Left colon (tissue), 2 donors: ENCODE results near the gene DPP9. TPM values are rescaled to one million over a fixed set of nuclear protein-coding genes. Genes with fewer than 3 reads are reported as not detected.
"Not testable (repeated sequence)": the region's sequence is repeated elsewhere in the genome, so short reads cannot be mapped to it uniquely, and the experiment has no call there.

ENCODE experiments used
- ATAC-seq: fragments of 200-7000 bp; cut with Tn5 transposase; one replicate; pipeline ENCODE4 v1.9.1; 2020; ENCODE audit warnings: mild to moderate bottlenecking, moderate library complexity
- DNase-seq, 2 donors: peaks; one replicate each; pipeline ENCODE4 v3.0.0-alpha.2; 2020
- intact Hi-C, 2 donors: fragments of 100-400 bp; cut with DNase I in 1 of 2; cut with micrococcal nuclease in 1 of 2; formaldehyde crosslinking; loops; one replicate each; pipeline versions ENCODE4 v1.11.2 to v1.14.0; 2022; cut with DNase I, micrococcal nuclease
- long read RNA-seq: library from polyadenylated mRNA; unstranded; transcript quantifications from one replicate; pipeline ENCODE4 v2.0.0, GENCODE V29; 2021
- total RNA-seq, 2 donors: library from RNA; stranded (reverse); fragmentation: NEBNext Ultra II Directional; extraction: Animal tissue kit (Norgen Biotek cat#: 25700); gene quantifications; one replicate each; pipeline ENCODE4 v1.2.1, GENCODE V29; 2021
- donor health status: DM: no; HTN: no; CAD: no.
- donor health status: DM: yes; HTN: yes; CAD: no.

DPP9 gene
- total RNA-seq = 10 to 100 TPM; 59.9 to 72.8 TPM
- long read RNA-seq, full-length matches to known transcripts = 12 of 85 reads
- long read RNA-seq, partial matches to known transcripts = 38 of 85 reads
- long read RNA-seq, other reads (novel, unspliced or antisense) = 35 of 85 reads

- intact Hi-C loops = no loop called here
- ATAC-seq = peak; percentile 88
Observed at GRCh38 chr19:4723595-4724514, at the start of gene DPP9. TSS of gene DPP9 (minus strand) at chr19:4723842. CDS start at chr19:4719906, 3,936 bp downstream.

GRCh38 chr19:4773047-4773640, 49.5 kb upstream of the DPP9 start:
- DNase-seq = no peak
- intact Hi-C loops = no loop called here

More at GRCh38 chr19:4723595-4724514, at the start of gene DPP9:
- peak; percentile 96 for DNase-seq

GRCh38 chr19:4772566-4772965, 48.9 kb upstream of the DPP9 start:
- intact Hi-C loops = no loop called here
- DNase-seq = no peak
- no peak for ATAC-seq

More at GRCh38 chr19:4773047-4773640, 49.5 kb upstream of the DPP9 start:
- no peak for ATAC-seq

- peak; percentile 81 for ATAC-seq
- intact Hi-C loops = no loop called here
- peak; percentile 70 to 86 for DNase-seq
Observed at GRCh38 chr19:4768934-4769777, 45.5 kb upstream of the DPP9 start.

GRCh38 chr19:4764393-4764660, 40.7 kb upstream of the DPP9 start:
- intact Hi-C loops = no loop called here

GRCh38 chr19:4763021-4763420, 39.4 kb upstream of the DPP9 start:
- intact Hi-C loops = no loop called here
- DNase-seq = no peak
- ATAC-seq = no peak

More at GRCh38 chr19:4764393-4764660, 40.7 kb upstream of the DPP9 start:
- no peak for ATAC-seq
- no peak for DNase-seq

GRCh38 chr19:4760285-4760650, 36.6 kb upstream of the DPP9 start:
- intact Hi-C loops = no loop called here
- ATAC-seq = no peak

GRCh38 chr19:4759388-4760284, 36.0 kb upstream of the DPP9 start:
- peak; percentile 92 to 94 for DNase-seq
- ATAC-seq = peak; percentile 100
- intact Hi-C loops = no loop called here

More at GRCh38 chr19:4760285-4760650, 36.6 kb upstream of the DPP9 start:
- DNase-seq = no peak

GRCh38 chr19:4758659-4759058, 35.0 kb upstream of the DPP9 start:
- ATAC-seq (no peak), DNase-seq (no peak)
- intact Hi-C loops = no loop called here

GRCh38 chr19:4758082-4758481, 34.4 kb upstream of the DPP9 start:
- intact Hi-C loops = no loop called here

GRCh38 chr19:4755459-4755858, 31.8 kb upstream of the DPP9 start:
- ATAC-seq = no peak
- DNase-seq = no peak
- intact Hi-C loops = no loop called here

More at GRCh38 chr19:4758082-4758481, 34.4 kb upstream of the DPP9 start:
- ATAC-seq (no peak), DNase-seq (no peak)

GRCh38 chr19:4754248-4754647, 30.6 kb upstream of the DPP9 start:
- ATAC-seq = no peak
- intact Hi-C loops = no loop called here
- no peak for DNase-seq

- intact Hi-C loops = no loop called here
- ATAC-seq (no peak), DNase-seq (no peak)
Observed at GRCh38 chr19:4749870-4750590, 26.4 kb upstream of the DPP9 start.

GRCh38 chr19:4748589-4748988, 24.9 kb upstream of the DPP9 start:
- intact Hi-C loops = no loop called here

GRCh38 chr19:4748185-4748584, 24.5 kb upstream of the DPP9 start:
- intact Hi-C loops = no loop called here
- ATAC-seq (no peak), DNase-seq (no peak)

More at GRCh38 chr19:4748589-4748988, 24.9 kb upstream of the DPP9 start:
- ATAC-seq (peak; percentile 64), DNase-seq (no peak)

GRCh38 chr19:4745986-4746385, 22.3 kb upstream of the DPP9 start:
- intact Hi-C loops = no loop called here
- DNase-seq = no peak
- no peak for ATAC-seq

- DNase-seq, intact Hi-C loops: not testable (repeated sequence)
Observed at GRCh38 chr19:4745175-4745574, 21.5 kb upstream of the DPP9 start.

More at GRCh38 chr19:4745175-4745574, 21.5 kb upstream of the DPP9 start:
- not testable (repeated sequence) for ATAC-seq
